ENCODE results near the gene PARP3. TPM values are rescaled to one million over a fixed set of nuclear protein-coding genes. Genes with fewer than 3 reads are reported as not detected.

Gene PARP3
- total RNA-seq, 1 donor from 2014 or later = 22.5 TPM

GRCh38 chr3:51943451-51944391, 1.6 kb downstream of the PARP3 start:
- Histone ChIP-seq H3K4me3 (ENCODE audit: low read depth, low read length) (no peak overlapping the region), H3K36me3 (ENCODE audit: control insufficient read depth, insufficient read depth, low read length) (no peaks in the 10 kb centered on the region), H3K27me3 (ENCODE audit: control insufficient read depth, insufficient read depth, low read length) (no peaks in the 10 kb centered on the region)
- TF ChIP-seq, protein P1, sequence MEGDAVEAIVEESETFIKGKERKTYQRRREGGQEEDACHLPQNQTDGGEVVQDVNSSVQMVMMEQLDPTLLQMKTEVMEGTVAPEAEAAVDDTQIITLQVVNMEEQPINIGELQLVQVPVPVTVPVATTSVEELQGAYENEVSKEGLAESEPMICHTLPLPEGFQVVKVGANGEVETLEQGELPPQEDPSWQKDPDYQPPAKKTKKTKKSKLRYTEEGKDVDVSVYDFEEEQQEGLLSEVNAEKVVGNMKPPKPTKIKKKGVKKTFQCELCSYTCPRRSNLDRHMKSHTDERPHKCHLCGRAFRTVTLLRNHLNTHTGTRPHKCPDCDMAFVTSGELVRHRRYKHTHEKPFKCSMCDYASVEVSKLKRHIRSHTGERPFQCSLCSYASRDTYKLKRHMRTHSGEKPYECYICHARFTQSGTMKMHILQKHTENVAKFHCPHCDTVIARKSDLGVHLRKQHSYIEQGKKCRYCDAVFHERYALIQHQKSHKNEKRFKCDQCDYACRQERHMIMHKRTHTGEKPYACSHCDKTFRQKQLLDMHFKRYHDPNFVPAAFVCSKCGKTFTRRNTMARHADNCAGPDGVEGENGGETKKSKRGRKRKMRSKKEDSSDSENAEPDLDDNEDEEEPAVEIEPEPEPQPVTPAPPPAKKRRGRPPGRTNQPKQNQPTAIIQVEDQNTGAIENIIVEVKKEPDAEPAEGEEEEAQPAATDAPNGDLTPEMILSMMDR (IDR thresholded peaks at IDR 0.05; ENCODE audit: insufficient read depth, low read length, poor library complexity, severe bottlenecking) = no peak
- DNase-seq (ENCODE audit: low read depth) = no peak

DNA sequence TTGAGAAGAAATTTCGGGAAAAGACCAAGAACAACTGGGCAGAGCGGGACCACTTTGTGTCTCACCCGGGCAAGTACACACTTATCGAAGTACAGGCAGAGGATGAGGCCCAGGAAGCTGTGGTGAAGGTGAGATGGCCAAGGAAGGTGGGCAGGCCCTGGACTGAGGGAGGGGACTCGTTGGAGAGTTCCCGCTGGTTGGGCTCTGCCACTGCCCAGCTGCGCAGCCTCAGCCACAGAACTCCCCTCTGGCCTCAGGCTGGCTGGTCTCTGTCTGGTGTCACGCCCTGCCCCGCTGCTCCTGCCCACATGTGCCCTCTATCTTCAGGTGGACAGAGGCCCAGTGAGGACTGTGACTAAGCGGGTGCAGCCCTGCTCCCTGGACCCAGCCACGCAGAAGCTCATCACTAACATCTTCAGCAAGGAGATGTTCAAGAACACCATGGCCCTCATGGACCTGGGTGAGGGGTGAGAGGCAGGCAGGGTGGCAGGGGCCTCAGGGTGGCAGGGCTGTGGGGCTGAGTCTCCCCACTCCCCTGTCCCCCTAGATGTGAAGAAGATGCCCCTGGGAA, 2.4 kb downstream of the PARP3 start:
- Histone ChIP-seq H3K36me3 (ENCODE audit: control insufficient read depth, insufficient read depth, low read length) (no peaks in the 10 kb centered on the region), H3K4me3 (ENCODE audit: low read depth, low read length) (no peak overlapping the region), H3K27me3 (ENCODE audit: control insufficient read depth, insufficient read depth, low read length) (no peaks in the 10 kb centered on the region)
- TF ChIP-seq, protein P1 (IDR thresholded peaks at IDR 0.05; ENCODE audit: insufficient read depth, low read length, poor library complexity, severe bottlenecking) = no peak
- no peak for DNase-seq (ENCODE audit: low read depth)

DNA sequence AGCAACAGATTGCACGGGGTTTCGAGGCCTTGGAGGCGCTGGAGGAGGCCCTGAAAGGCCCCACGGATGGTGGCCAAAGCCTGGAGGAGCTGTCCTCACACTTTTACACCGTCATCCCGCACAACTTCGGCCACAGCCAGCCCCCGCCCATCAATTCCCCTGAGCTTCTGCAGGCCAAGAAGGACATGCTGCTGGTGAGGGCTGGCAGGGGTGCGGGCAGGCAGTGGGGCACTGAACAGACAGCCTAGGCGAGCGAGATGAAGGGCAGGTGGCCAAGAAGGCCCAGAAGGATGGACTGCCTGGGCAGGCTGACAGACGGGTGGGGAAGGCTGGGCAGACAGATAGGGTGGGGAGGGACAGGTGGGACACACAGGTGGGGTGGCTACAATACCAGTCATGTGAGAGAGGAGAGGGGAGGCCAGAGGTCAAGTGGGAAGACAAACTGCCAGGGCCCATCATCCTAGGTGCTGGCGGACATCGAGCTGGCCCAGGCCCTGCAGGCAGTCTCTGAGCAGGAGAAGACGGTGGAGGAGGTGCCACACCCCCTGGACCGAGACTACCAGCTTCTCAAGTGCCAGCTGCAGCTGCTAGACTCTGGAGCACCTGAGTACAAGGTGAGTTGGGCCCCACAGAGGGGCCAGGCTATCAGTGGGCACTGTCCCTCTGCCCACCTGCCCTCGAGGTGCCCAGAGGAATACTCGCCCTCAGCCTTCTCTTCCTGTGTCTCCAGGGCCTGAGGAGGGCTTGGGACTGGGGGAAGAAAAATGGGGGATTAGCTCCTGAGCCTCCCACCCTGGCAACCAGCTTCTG, 3.1 kb downstream of the PARP3 start:
- TF ChIP-seq, protein P1 (IDR thresholded peaks at IDR 0.05; ENCODE audit: insufficient read depth, low read length, poor library complexity, severe bottlenecking) = no peak
- Histone ChIP-seq H3K4me3 (ENCODE audit: low read depth, low read length) (no peak overlapping the region), H3K36me3 (ENCODE audit: control insufficient read depth, insufficient read depth, low read length) (no peaks in the 10 kb centered on the region), H3K27me3 (ENCODE audit: control insufficient read depth, insufficient read depth, low read length) (no peaks in the 10 kb centered on the region)
- DNase-seq (ENCODE audit: low read depth) = no peak

GRCh38 chr3:51945926-51946705, 4.0 kb downstream of the PARP3 start:
- TF ChIP-seq, protein P1 (IDR thresholded peaks at IDR 0.05; ENCODE audit: insufficient read depth, low read length, poor library complexity, severe bottlenecking) = no peak
- no peaks in the 10 kb centered on the region for H3K27me3 ChIP-seq (ENCODE audit: control insufficient read depth, insufficient read depth, low read length)
- H3K4me3 ChIP-seq (ENCODE audit: low read depth, low read length) = no peak overlapping the region
- no peak for DNase-seq (ENCODE audit: low read depth)
- H3K36me3 ChIP-seq (ENCODE audit: control insufficient read depth, insufficient read depth, low read length) = no peaks in the 10 kb centered on the region

- no peaks in the 10 kb centered on the region for H3K36me3 ChIP-seq (ENCODE audit: control insufficient read depth, insufficient read depth, low read length)
- TF ChIP-seq, protein P1 (IDR thresholded peaks at IDR 0.05; ENCODE audit: insufficient read depth, low read length, poor library complexity, severe bottlenecking) = no peak
- no peaks in the 10 kb centered on the region for H3K27me3 ChIP-seq (ENCODE audit: control insufficient read depth, insufficient read depth, low read length)
- no peak overlapping the region for H3K4me3 ChIP-seq (ENCODE audit: low read depth, low read length)
- DNase-seq (ENCODE audit: low read depth) = no peak
Measured at GRCh38 chr3:51946796-51947195, 4.6 kb downstream of the PARP3 start.

Measured in kidney epithelial cell (primary cell).